ENCODE data around the gene NTM.

DNA sequence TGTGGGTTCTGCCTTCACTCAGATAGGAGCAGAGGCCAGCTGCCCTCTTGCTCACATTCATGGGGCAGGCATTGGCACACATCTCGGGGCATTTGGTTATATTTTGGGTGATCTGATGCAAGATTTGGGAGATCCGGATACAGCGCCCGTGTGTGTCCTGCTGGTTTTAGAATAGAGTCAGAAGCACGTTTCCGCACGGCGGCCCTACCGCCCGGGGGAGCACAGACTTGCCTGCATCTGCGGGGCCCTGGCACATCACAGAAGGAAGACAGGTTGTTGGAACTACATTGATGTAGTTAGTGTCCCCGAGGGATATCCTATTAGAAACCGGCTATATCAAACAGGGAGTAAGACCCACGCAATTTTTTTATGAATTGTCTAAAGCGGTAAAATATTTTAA, 982.8 kb downstream of the NTM start:
- TF ChIP-seq, protein P1, sequence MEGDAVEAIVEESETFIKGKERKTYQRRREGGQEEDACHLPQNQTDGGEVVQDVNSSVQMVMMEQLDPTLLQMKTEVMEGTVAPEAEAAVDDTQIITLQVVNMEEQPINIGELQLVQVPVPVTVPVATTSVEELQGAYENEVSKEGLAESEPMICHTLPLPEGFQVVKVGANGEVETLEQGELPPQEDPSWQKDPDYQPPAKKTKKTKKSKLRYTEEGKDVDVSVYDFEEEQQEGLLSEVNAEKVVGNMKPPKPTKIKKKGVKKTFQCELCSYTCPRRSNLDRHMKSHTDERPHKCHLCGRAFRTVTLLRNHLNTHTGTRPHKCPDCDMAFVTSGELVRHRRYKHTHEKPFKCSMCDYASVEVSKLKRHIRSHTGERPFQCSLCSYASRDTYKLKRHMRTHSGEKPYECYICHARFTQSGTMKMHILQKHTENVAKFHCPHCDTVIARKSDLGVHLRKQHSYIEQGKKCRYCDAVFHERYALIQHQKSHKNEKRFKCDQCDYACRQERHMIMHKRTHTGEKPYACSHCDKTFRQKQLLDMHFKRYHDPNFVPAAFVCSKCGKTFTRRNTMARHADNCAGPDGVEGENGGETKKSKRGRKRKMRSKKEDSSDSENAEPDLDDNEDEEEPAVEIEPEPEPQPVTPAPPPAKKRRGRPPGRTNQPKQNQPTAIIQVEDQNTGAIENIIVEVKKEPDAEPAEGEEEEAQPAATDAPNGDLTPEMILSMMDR (IDR thresholded peaks at IDR 0.05): no peak
- TF ChIP-seq POLR2A (IDR thresholded peaks at IDR 0.05): no peak

Measured in adrenal gland (tissue), 5 donors.